Body of pancreas (tissue), 4 donors: ENCODE data around the gene COL6A3. TPM values are rescaled to one million over a fixed set of nuclear protein-coding genes. Genes with fewer than 3 reads are reported as not detected.

Experiments
- ATAC-seq: fragments of 150-250 bp; one replicate; pipeline ENCODE4 v1.9.1; 2016
- DNase-seq, 4 donors: peaks; one replicate each; pipeline ENCODE4 v3.0.0-alpha.2; 2019
- H3K27ac ChIP-seq, 4 donors: fragments of 200-600 bp; sonication (generic); 1 replicate in 3 of 4; 2 replicates in 1 of 4; pipeline versions ENCODE4 v1.5.1 to v1.6.1; 2016 to 2019; ENCODE audit warnings: mild to moderate bottlenecking in 1 of 4, mixed read lengths in 1 of 4, moderate library complexity in 1 of 4
- H3K27me3 ChIP-seq, 2 donors: fragments of 200-600 bp; sonication (generic); one replicate each; pipeline ENCODE4 v1.6.0; 2016; ENCODE audit warnings: mild to moderate bottlenecking in 1 of 2
- H3K36me3 ChIP-seq, 2 donors: fragments of 200-600 bp; sonication (generic); replicated peaks in 1 of 2; 2 replicates each; pipeline ENCODE4 v1.5.1; 2016; ENCODE audit warnings: low read depth in 2 of 2; ENCODE audit not compliant: insufficient read depth in 1 of 2
- H3K4me1 ChIP-seq: fragments of 200-600 bp; sonication (generic); one replicate; pipeline ENCODE4 v1.6.0; 2016
- H3K4me3 ChIP-seq, 2 donors: fragments of 200-600 bp; sonication (generic); 1 replicate in 1 of 2; 2 replicates in 1 of 2; pipeline ENCODE4 v1.5.1; 2016 to 2019
- H3K9me3 ChIP-seq, 3 donors: fragments of 200-600 bp; sonication (generic); 1 replicate in 2 of 3; 2 replicates in 1 of 3; pipeline ENCODE4 v1.5.1; 2016
- POLR2A ChIP-seq, 3 donors: fragments of 450-650 bp; IDR thresholded peaks; one replicate each; pipeline ENCODE4 v1.6.1; 2016; ENCODE audit warnings: antibody characterized with exemption in 3 of 3, mild to moderate bottlenecking in 2 of 3
- WGBS, 2 donors: methylation state at CpG; one replicate each; pipeline ENCODE4 v1.1.5; 2017; 5-methylcytosine and 5-hydroxymethylcytosine counted together
- intact Hi-C: fragments of 100-400 bp; cut with DNase I; formaldehyde crosslinking; loops from one replicate; pipeline ENCODE4 v1.15.1; 2023
- total RNA-seq, 2 donors: library from RNA; depleted of rRNA; stranded (reverse); fragments of >200 nt; gene quantifications; one replicate each; pipeline ENCODE4 v1.1.0, GENCODE V29; 2016
- TF ChIP-seq, protein P1 (sequence below), 7 experiments: fragments of 450-650 bp in 4 of 7; fragments of 200-600 bp in 3 of 7; sonication (generic) in 3 of 7; IDR thresholded peaks; one replicate each; pipeline ENCODE4 v1.5.1; 2016 to 2019; ENCODE audit warnings: antibody characterized with exemption in 7 of 7

COL6A3 gene
- total RNA-seq, 2 donors from 2014 or later: 46.4 to 121 TPM

DNA sequence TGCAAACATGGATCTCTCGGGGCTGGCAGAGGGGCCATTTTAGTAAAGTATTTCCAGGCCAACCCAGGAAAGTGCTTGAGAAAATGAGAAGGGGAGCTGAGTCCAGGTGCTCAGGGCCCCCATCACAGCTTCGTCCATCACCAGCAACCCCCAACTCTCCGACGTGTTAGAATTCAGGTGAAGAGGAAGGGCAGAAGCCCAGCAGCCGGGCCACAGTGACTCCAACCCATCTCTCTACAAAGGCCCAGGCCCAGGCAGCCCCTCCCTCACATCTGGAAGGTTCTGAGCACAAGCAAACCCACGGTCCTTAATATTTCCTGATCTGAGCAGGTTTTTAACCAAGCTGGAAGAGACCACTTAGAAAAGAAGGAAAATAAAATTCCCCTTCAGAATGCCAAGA, 34.7 kb upstream of the COL6A3 start:
- WGBS, 2 donors: 58 to 66% methylated on average over 6 of the region's 6 CpGs
- H3K4me3 ChIP-seq: no peak overlapping the region
- no peaks in the 10 kb centered on the region for H3K27me3 ChIP-seq
- H3K36me3 ChIP-seq: no peaks in the 10 kb centered on the region
- TF ChIP-seq, protein P1, sequence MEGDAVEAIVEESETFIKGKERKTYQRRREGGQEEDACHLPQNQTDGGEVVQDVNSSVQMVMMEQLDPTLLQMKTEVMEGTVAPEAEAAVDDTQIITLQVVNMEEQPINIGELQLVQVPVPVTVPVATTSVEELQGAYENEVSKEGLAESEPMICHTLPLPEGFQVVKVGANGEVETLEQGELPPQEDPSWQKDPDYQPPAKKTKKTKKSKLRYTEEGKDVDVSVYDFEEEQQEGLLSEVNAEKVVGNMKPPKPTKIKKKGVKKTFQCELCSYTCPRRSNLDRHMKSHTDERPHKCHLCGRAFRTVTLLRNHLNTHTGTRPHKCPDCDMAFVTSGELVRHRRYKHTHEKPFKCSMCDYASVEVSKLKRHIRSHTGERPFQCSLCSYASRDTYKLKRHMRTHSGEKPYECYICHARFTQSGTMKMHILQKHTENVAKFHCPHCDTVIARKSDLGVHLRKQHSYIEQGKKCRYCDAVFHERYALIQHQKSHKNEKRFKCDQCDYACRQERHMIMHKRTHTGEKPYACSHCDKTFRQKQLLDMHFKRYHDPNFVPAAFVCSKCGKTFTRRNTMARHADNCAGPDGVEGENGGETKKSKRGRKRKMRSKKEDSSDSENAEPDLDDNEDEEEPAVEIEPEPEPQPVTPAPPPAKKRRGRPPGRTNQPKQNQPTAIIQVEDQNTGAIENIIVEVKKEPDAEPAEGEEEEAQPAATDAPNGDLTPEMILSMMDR (IDR thresholded peaks at IDR 0.05): no peak
- H3K4me1 ChIP-seq: peaks cover 7% of the 10 kb centered on the region
- DNase-seq (no peak), ATAC-seq (no peak)
- peak overlapping the region in 1 of 4 donors; percentile 46 for H3K27ac ChIP-seq
- intact Hi-C loops: no loop called here
- no peaks in the 10 kb centered on the region for H3K9me3 ChIP-seq

DNA sequence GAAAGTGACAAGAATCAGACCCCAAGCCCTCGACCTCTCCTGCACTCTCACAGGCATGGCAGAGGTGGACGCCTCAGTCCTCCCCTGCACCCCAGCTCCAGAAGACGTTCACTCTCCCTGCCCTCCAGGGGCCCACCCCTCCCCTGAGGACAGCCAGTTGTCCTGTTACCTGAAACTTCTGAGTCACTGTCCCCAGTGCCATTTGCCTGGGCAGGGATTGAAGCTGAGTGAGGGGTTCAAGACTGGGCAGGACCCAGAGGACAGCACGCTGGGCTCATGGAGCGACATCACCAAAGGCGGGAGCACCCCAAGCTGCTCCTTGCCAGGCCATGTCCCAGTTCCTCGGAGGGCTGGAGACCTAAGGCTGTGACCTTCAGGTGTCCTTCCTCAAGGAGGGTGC, 34.2 kb upstream of the COL6A3 start:
- Histone ChIP-seq H3K36me3 (no peaks in the 10 kb centered on the region), H3K9me3 (no peaks in the 10 kb centered on the region), H3K27ac (no peak overlapping the region), H3K27me3 (no peaks in the 10 kb centered on the region), H3K4me3 (no peak overlapping the region), H3K4me1 (peaks cover 7% of the 10 kb centered on the region)
- WGBS, 2 donors: 77 to 86% methylated on average over 1 to 7 of the region's 7 CpGs
- no peak for ATAC-seq
- TF ChIP-seq POLR2A (IDR thresholded peaks at IDR 0.05): no peak
- TF ChIP-seq, protein P1 (IDR thresholded peaks at IDR 0.05): no peak
- intact Hi-C loops: no loop called here
- no peak for DNase-seq

DNA sequence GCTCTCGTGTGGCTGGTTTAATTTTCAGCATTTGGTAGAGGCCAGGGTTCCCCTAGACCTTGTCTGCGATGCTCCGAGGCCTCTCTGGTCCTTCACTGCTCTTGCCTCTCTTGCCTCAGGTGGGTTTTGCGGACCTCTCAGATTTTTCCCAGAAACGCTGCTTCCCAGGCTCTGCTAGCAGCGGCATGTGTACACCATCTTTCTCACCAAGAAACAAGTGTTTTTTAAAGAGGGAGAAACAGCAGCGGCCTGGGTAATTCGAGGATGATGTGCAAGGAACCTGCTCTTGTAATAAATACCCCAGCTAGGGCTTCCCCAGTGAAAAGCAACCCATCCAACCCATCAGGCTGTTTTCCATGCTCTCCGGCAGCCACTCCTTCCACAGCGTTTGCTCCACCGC, 33.5 kb upstream of the COL6A3 start:
- DNase-seq (no peak), ATAC-seq (no peak)
- H3K4me3 ChIP-seq: no peak overlapping the region
- H3K4me1 ChIP-seq: peaks cover 7% of the 10 kb centered on the region
- no peak for TF ChIP-seq POLR2A (IDR thresholded peaks at IDR 0.05)
- TF ChIP-seq, protein P1 (IDR thresholded peaks at IDR 0.05): no peak
- no peaks in the 10 kb centered on the region for H3K27me3 ChIP-seq
- no peaks in the 10 kb centered on the region for H3K9me3 ChIP-seq
- WGBS, 2 donors: 83 to 84% methylated on average over 11 of the region's 11 CpGs
- no peak overlapping the region for H3K27ac ChIP-seq
- no peaks in the 10 kb centered on the region for H3K36me3 ChIP-seq
- intact Hi-C loops: no loop called here

DNA sequence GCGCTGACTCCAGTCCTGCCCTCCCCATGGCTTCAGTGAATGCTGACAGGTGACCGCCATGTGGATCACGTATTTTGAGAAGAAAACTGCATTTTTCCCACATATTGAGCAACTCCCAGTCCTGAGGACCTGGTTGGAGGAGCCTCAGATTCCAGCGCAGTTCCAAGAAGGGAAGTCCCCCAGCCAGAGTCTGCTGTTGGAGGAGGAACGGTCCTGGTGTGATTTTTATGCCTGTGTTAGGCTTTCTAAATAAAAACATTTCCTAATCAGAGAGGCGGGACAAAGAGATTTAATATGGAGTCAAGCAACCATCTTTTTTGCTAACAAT, 32.3 kb upstream of the COL6A3 start:
- no peak for TF ChIP-seq POLR2A (IDR thresholded peaks at IDR 0.05)
- TF ChIP-seq, protein P1 (IDR thresholded peaks at IDR 0.05): no peak
- DNase-seq: peak in 1 of 4 donors; percentile 22
- Histone ChIP-seq H3K27ac (no peak overlapping the region), H3K4me3 (no peak overlapping the region), H3K9me3 (no peaks in the 10 kb centered on the region), H3K4me1 (peaks cover 7% of the 10 kb centered on the region), H3K27me3 (no peaks in the 10 kb centered on the region), H3K36me3 (no peaks in the 10 kb centered on the region)
- WGBS, 2 donors: 68 to 83% methylated on average over 6 of the region's 6 CpGs
- intact Hi-C loops: no loop called here
- ATAC-seq: peak; percentile 30

DNA sequence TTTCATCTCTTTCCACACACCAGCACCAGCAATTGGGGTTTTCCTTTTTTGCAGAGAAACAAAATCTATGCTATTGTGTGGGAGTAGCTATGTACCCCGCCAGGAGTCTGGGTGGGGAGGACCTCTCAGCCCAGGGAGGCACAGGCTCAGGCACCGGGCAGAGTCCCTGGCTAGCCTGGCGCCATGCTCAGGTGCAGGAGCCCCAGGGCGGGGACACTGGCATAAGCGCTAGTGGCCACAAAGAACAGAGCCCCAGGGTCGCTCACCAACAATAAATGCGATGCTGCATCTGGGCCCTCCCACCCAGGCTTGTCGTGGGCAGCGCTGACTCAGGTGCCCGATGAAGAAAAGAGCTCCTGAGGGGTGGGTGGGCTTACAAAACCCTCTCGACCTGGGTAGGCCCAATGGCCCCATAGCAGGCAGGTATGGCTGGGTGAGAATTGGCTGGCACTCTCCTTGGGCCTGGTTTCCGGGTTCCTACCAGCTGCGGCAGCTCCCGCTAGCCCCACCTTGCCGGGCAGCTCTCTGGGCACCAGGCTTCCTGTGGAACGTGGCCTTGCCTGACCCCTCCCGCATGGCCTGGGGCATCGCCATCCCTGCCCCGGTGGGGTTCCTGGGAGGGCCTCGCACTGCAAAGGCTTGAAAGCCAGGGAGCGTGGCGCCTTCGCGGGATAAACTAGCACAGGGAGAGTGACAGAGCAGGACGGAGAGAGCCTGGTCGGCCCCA, 31.8 kb upstream of the COL6A3 start:
- intact Hi-C loops: no loop called here
- DNase-seq (no peak), ATAC-seq (no peak)
- Histone ChIP-seq H3K27me3 (no peaks in the 10 kb centered on the region), H3K27ac (no peak overlapping the region), H3K36me3 (no peaks in the 10 kb centered on the region), H3K4me3 (no peak overlapping the region), H3K4me1 (peaks cover 7% of the 10 kb centered on the region), H3K9me3 (no peaks in the 10 kb centered on the region)
- 85 to 87% methylated on average over 8 to 25 of the region's 26 CpGs for WGBS, 2 donors
- no peak for TF ChIP-seq POLR2A (IDR thresholded peaks at IDR 0.05)
- TF ChIP-seq, protein P1 (IDR thresholded peaks at IDR 0.05): no peak
